H9 (cell line): ENCODE data around the gene SLC25A18. TPM values are rescaled to one million over a fixed set of nuclear protein-coding genes. Genes with fewer than 3 reads are reported as not detected.
A peak's percentile ranks its signal among the peaks of the same experiment; 100 is the strongest.

Source experiments
- DNase-seq: peaks from one replicate; pipeline ENCODE4 v3.0.0-alpha.2; 2017
- H2AFZ ChIP-seq: one replicate; pipeline ENCODE4 v1.6.1; 2013; ENCODE audit warnings: mild to moderate bottlenecking, low read length, control low read depth, moderate library complexity
- H2AK5ac ChIP-seq: 2 replicates; pipeline ENCODE4 v1.6.1; 2013; ENCODE audit warnings: low read length, control low read depth, mixed read lengths; ENCODE audit not compliant: insufficient read length
- H2BK120ac ChIP-seq: one replicate; pipeline ENCODE4 v1.6.1; 2013; ENCODE audit warnings: low read depth, mild to moderate bottlenecking, low read length, control low read depth, inconsistent platforms; ENCODE audit not compliant: poor library complexity, severe bottlenecking
- H2BK12ac ChIP-seq: 2 replicates; pipeline ENCODE4 v1.6.1; 2013; ENCODE audit warnings: low read length, control low read depth, mixed read lengths, low read depth; ENCODE audit not compliant: insufficient read length
- H2BK15ac ChIP-seq: 2 replicates; pipeline ENCODE4 v1.6.1; 2013; ENCODE audit warnings: low read depth, low read length, control low read depth
- H2BK20ac ChIP-seq: one replicate; pipeline ENCODE4 v1.6.1; 2013; ENCODE audit warnings: low read depth, mild to moderate bottlenecking, low read length, control low read depth, inconsistent platforms; ENCODE audit not compliant: poor library complexity, severe bottlenecking
- H2BK5ac ChIP-seq: 2 replicates; pipeline ENCODE4 v1.6.1; 2013; ENCODE audit warnings: low read length, control low read depth, mixed read lengths; ENCODE audit not compliant: insufficient read length
- H3K14ac ChIP-seq: 2 replicates; pipeline ENCODE4 v1.6.1; 2013; ENCODE audit warnings: low read length, control low read depth; ENCODE audit not compliant: insufficient read depth
- H3K18ac ChIP-seq: 2 replicates; pipeline ENCODE4 v1.6.1; 2013; ENCODE audit warnings: low read depth, mild to moderate bottlenecking, mixed read lengths, low read length, control low read depth; ENCODE audit not compliant: insufficient read length
- H3K23ac ChIP-seq: 2 replicates; pipeline ENCODE4 v1.6.1; 2013; ENCODE audit warnings: low read length, control low read depth, mixed read lengths, low read depth; ENCODE audit not compliant: insufficient read length
- H3K23me2 ChIP-seq: 2 replicates; pipeline ENCODE4 v1.6.1; 2013; ENCODE audit warnings: low read depth, mild to moderate bottlenecking, mixed read lengths, low read length, control low read depth; ENCODE audit not compliant: insufficient read length, poor library complexity, severe bottlenecking
- H3K27ac ChIP-seq: 2 replicates; pipeline ENCODE4 v1.5.1; 2013; ENCODE audit warnings: low read length, control low read depth, mixed read lengths, low read depth; ENCODE audit not compliant: insufficient read length
- H3K27me3 ChIP-seq: 2 replicates; pipeline ENCODE4 v1.6.1; 2013; ENCODE audit warnings: low read length, control low read depth, inconsistent platforms; ENCODE audit not compliant: insufficient read depth
- H3K4ac ChIP-seq: 2 replicates; pipeline ENCODE4 v1.6.1; 2013; ENCODE audit warnings: low read depth, mild to moderate bottlenecking, control low read depth, inconsistent platforms, low read length, moderate library complexity
- H3K4me1 ChIP-seq: 2 replicates; pipeline ENCODE4 v1.6.1; 2013; ENCODE audit warnings: low read length, control low read depth, inconsistent platforms; ENCODE audit not compliant: insufficient read depth
- H3K4me2 ChIP-seq: 2 replicates; pipeline ENCODE4 v1.6.1; 2013; ENCODE audit warnings: low read length, control low read depth, mixed read lengths; ENCODE audit not compliant: insufficient read length, insufficient read depth
- H3K56ac ChIP-seq: 2 replicates; pipeline ENCODE4 v1.6.1; 2013; ENCODE audit warnings: low read depth, mild to moderate bottlenecking, mixed read lengths, low read length, control low read depth; ENCODE audit not compliant: insufficient read length
- H3K79me1 ChIP-seq: 2 replicates; pipeline ENCODE4 v1.6.1; 2013; ENCODE audit warnings: low read depth, mild to moderate bottlenecking, moderate library complexity, low read length, control low read depth, inconsistent platforms; ENCODE audit not compliant: insufficient read depth, poor library complexity, severe bottlenecking
- H3K79me2 ChIP-seq: 2 replicates; pipeline ENCODE4 v1.6.1; 2013; ENCODE audit warnings: low read length, control low read depth, inconsistent platforms; ENCODE audit not compliant: insufficient read depth
- H3K9ac ChIP-seq: 2 replicates; pipeline ENCODE4 v1.6.1; 2013; ENCODE audit warnings: low read length, control low read depth, mixed read lengths; ENCODE audit not compliant: insufficient read length; ENCODE audit errors: extremely low read depth
- H3K9me3 ChIP-seq: one replicate; pipeline ENCODE4 v1.6.1; 2013; ENCODE audit warnings: low read depth, low read length, inconsistent platforms; ENCODE audit not compliant: control insufficient read depth
- H3T11ph ChIP-seq: one replicate; pipeline ENCODE4 v1.6.1; 2013; ENCODE audit warnings: mild to moderate bottlenecking, low read length, control low read depth, inconsistent platforms
- H4K20me1 ChIP-seq: one replicate; pipeline ENCODE4 v1.6.1; 2013; ENCODE audit not compliant: control insufficient read depth, insufficient read length, insufficient read depth
- H4K5ac ChIP-seq: 2 replicates; pipeline ENCODE4 v1.6.1; 2013; ENCODE audit warnings: low read depth, mild to moderate bottlenecking, mixed read lengths, low read length, control low read depth; ENCODE audit not compliant: insufficient read length
- H4K8ac ChIP-seq: replicated peaks from 2 replicates; pipeline ENCODE4 v1.6.1; 2013; ENCODE audit warnings: low read length, control low read depth, mixed read lengths, low read depth; ENCODE audit not compliant: insufficient read length
- H4K91ac ChIP-seq: 2 replicates; pipeline ENCODE4 v1.6.1; 2013; ENCODE audit warnings: low read depth, mild to moderate bottlenecking, moderate library complexity, mixed read lengths, low read length, control low read depth; ENCODE audit not compliant: insufficient read length
- H3K27ac Mint-ChIP-seq, 3 experiments: 2 replicates in 2 of 3; 3 replicates in 1 of 3; pipeline ENCODE4 v1.8.0; 2020 to 2021; ENCODE audit warnings: mixed read lengths in 3 of 3, mild to moderate bottlenecking in 1 of 3, moderate library complexity in 1 of 3
- H3K27me3 Mint-ChIP-seq: 2 replicates; pipeline ENCODE4 v1.8.0; 2021; ENCODE audit warnings: low read depth, mild to moderate bottlenecking, moderate library complexity, mixed read lengths
- H3K36me3 Mint-ChIP-seq, 3 experiments: 2 replicates in 2 of 3; 3 replicates in 1 of 3; pipeline ENCODE4 v1.8.0; 2020 to 2021; ENCODE audit warnings: low read depth in 3 of 3, mixed read lengths in 3 of 3; ENCODE audit not compliant: insufficient read depth in 1 of 3
- H3K4me1 Mint-ChIP-seq, 2 experiments: 2 replicates each; pipeline ENCODE4 v1.8.0; 2020; ENCODE audit warnings: mixed read lengths in 2 of 2
- H3K4me3 Mint-ChIP-seq, 2 experiments: 2 replicates in 1 of 2; 3 replicates in 1 of 2; pipeline ENCODE4 v1.8.0; 2020 to 2021; ENCODE audit warnings: mild to moderate bottlenecking in 2 of 2, mixed read lengths in 2 of 2, moderate library complexity in 1 of 2
- H3K9me3 Mint-ChIP-seq, 2 experiments: 2 replicates in 1 of 2; 3 replicates in 1 of 2; pipeline ENCODE4 v1.8.0; 2020; ENCODE audit warnings: mild to moderate bottlenecking in 2 of 2, mixed read lengths in 2 of 2, moderate library complexity in 1 of 2
- CTCF ChIP-seq: fragments of 200-600 bp; sonication (generic); conservative IDR thresholded peaks from 3 replicates; pipeline ENCODE4 v1.8.0; 2021; ENCODE audit warnings: antibody characterized with exemption, mild to moderate bottlenecking
- WGBS: extraction: QIAGEN DNeasy Blood & Tissue Kit; methylation state at CpG from one replicate; pipeline ENCODE4 v1.1.7; 2013; ENCODE audit warnings: missing lambda C conversion rate, low lambda C conversion rate, mixed read lengths; ENCODE audit not compliant: insufficient read length; ENCODE audit errors: extremely low coverage; 5-methylcytosine and 5-hydroxymethylcytosine counted together
- total RNA-seq: library from RNA; stranded (reverse); gene quantifications from 2 replicates; pipeline ENCODE4 v1.2.1, GENCODE V29; 2021

The SLC25A18 gene
- total RNA-seq, 1 experiment from 2014 or later, result 2.3 TPM

GRCh38 chr22:17580441-17581031 lies 17.2 kb downstream of the SLC25A18 start:
- Histone ChIP-seq H2AFZ (no peak overlapping the region), H3K23ac (no peak overlapping the region), H3K18ac (no peak overlapping the region), H3K27ac (no peak overlapping the region), H3K4me1 (no peaks in the 10 kb centered on the region), H3K56ac (no peak overlapping the region), H2BK15ac (no peak overlapping the region), H2BK12ac (no peak overlapping the region), H3K23me2 (no peaks in the 10 kb centered on the region), H4K91ac (no peak overlapping the region), H2BK20ac (no peak overlapping the region), H3K14ac (no peak overlapping the region), H3K27me3 (no peaks in the 10 kb centered on the region), H3K9me3 (no peaks in the 10 kb centered on the region), H3K4me2 (no peak overlapping the region), H4K8ac (no peak overlapping the region), H4K20me1 (no peaks in the 10 kb centered on the region), H3K79me1 (no peaks in the 10 kb centered on the region), H2AK5ac (no peak overlapping the region), H3K4ac (no peak overlapping the region), H3T11ph (no peak overlapping the region), H4K5ac (no peak overlapping the region), H2BK120ac (no peak overlapping the region), H2BK5ac (no peak overlapping the region), H3K79me2 (no peaks in the 10 kb centered on the region), H3K9ac (no peak overlapping the region)
- H3K27me3 Mint-ChIP-seq, result no peaks in the 10 kb centered on the region; the same call in 1 of the 2 replicates
- no peak overlapping the region for H3K27ac Mint-ChIP-seq
- H3K9me3 Mint-ChIP-seq, result no peaks in the 10 kb centered on the region
- H3K4me1 Mint-ChIP-seq, result peaks cover 12 to 13% of the 10 kb centered on the region in 2 experiments
- TF ChIP-seq CTCF, result peak; percentile 51
- H3K36me3 Mint-ChIP-seq, result peaks cover 0 to 2% (median 0%) of the 10 kb centered on the region in 3 experiments; a peak in 1 of 7 replicates
- DNase-seq, result peak; percentile 69
- WGBS, result no CpG with 5 or more reads among the region's 15 CpGs
- H3K4me3 Mint-ChIP-seq, result no peak overlapping the region; a peak in 1 of 5 replicates
